D721Med (cell line): ENCODE measurements around the gene TRPM1.

Experiments
- DNase-seq: peaks from one replicate; pipeline ENCODE4 v3.0.0; 2011; ENCODE audit warnings: low spot score; ENCODE audit not compliant: insufficient read length
- FAIRE-seq: peaks from 2 replicates; lab custom pipeline; 2011; peaks lifted over from hg19 to GRCh38; lab: Jason Lieb, UNC
- CTCF ChIP-seq: IDR thresholded peaks from 2 replicates; pipeline ENCODE4 v1.5.1; 2012; ENCODE audit warnings: mild to moderate bottlenecking, control low read depth; ENCODE audit not compliant: insufficient read depth; ENCODE audit errors: missing control alignments

Gene TRPM1

DNA sequence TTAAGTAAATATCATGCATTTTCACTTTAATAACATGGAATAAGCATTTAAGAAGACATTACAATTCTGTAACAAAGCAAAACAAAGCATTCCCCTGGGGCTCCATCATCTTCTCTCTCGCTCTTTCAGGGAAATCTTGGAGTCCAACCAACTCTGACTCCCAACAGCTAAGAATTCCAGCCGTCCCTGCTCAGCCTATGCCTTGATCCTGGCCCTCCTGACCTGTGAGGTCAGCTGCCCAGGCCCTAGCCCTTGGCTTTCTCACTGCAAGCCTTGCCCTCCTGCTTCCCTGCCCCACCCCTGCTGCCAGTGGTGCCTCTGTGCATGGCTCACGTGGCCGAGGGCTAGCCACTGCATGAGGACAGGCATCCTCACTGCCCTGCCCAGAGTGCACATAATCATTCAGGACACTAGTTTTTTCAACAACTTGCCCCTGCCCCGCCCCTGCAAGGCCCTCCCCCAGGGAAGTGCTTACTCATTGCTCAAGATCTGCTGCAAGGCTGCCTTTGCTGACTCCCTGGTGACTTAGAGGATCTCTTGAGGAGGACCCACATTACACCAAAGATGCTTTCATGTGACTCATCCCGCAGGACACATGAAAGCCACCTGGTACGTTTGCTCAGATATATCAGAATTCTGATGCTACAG is 147.7 kb downstream of the TRPM1 start:
- no peak for TF ChIP-seq CTCF
- FAIRE-seq = no peak
- no peak for DNase-seq

DNA sequence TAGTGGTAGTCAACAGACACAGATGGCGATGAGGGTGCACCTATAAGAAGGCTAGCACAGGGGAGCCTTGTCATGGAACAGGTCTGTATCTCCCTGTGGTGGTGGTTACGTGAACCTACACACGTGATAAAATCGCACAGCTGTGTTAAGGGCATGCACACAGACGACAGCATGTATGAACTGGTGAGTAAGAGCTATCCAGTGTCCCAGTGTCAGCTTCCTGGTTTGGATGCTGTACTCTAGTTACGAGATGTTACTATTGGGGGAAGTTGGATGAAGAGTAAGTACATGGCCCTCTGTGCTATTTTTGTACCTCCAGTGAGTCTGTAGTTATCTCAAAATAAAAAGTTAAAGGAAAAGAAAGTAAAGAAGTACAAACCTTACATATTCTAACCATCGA is 148.3 kb downstream of the TRPM1 start:
- DNase-seq (no peak), FAIRE-seq (no peak)
- no peak for TF ChIP-seq CTCF
